ENCODE measurements around the gene BAX.

BAX gene

GRCh38 chr19:48967346-48968178 is 12.9 kb downstream of the BAX start:
- Histone ChIP-seq H3K4me3 (peak overlapping the region in 9 of 10 experiments; percentile 75 to 97 (median 88); a peak in 18 of 20 replicates), H4K20me1 (peaks cover 23 to 71% (median 45%) of the 10 kb centered on the region in 11 experiments; a peak in 21 of 22 replicates), H3K9me3 (replicated peaks in 1 of 11) (no peaks in the 10 kb centered on the region), H3K4me2 (peak overlapping the region; percentile 86 to 98 (median 94)), H3K36me3 (peaks cover 47 to 65% (median 61%) of the 10 kb centered on the region in 11 experiments), H3K27me3 (no peaks in the 10 kb centered on the region), H3K4me1 (peaks cover 54 to 73% (median 62%) of the 10 kb centered on the region in 10 experiments), H3K9ac (peak overlapping the region; percentile 90 to 99 (median 96)), H3K27ac (peak overlapping the region; percentile 76 to 97 (median 94))
- no peak for TF ChIP-seq Cebpa-rat (IDR thresholded peaks at IDR 0.05)

GRCh38 chr19:48968179-48968661 is 13.5 kb downstream of the BAX start:
- Histone ChIP-seq H3K4me3 (peak overlapping the region in 5 of 10 experiments; percentile 3 to 88 (median 32); a peak in 3 of 20 replicates), H3K4me2 (peak overlapping the region; percentile 80 to 98 (median 94); a peak in 20 of 22 replicates), H3K27me3 (no peaks in the 10 kb centered on the region), H3K9me3 (replicated peaks in 1 of 11) (no peaks in the 10 kb centered on the region), H3K4me1 (peaks cover 50 to 66% (median 58%) of the 10 kb centered on the region in 10 experiments), H3K36me3 (peaks cover 53 to 71% (median 68%) of the 10 kb centered on the region in 11 experiments), H3K27ac (peak overlapping the region; percentile 1 to 97 (median 94)), H4K20me1 (peaks cover 23 to 74% (median 45%) of the 10 kb centered on the region in 11 experiments; a peak in 21 of 22 replicates), H3K9ac (peak overlapping the region; percentile 63 to 99 (median 96))
- no peak for TF ChIP-seq Cebpa-rat (IDR thresholded peaks at IDR 0.05)

GRCh38 chr19:48968813-48969218 is 14.1 kb downstream of the BAX start:
- peak overlapping the region in 8 of 11 experiments; percentile 63 to 99 (median 96); a peak in 12 of 22 replicates for H3K9ac ChIP-seq
- H3K4me1 ChIP-seq: peaks cover 44 to 60% (median 52%) of the 10 kb centered on the region in 10 experiments

GRCh38 chr19:48969276-48970138 is 14.8 kb downstream of the BAX start:
- no peaks in the 10 kb centered on the region for H3K27me3 ChIP-seq
- H3K36me3 ChIP-seq: peaks cover 66 to 84% (median 81%) of the 10 kb centered on the region in 11 experiments

More at GRCh38 chr19:48968813-48969218, 14.1 kb downstream of the BAX start:
- Histone ChIP-seq H3K9me3 (replicated peaks in 1 of 11) (no peaks in the 10 kb centered on the region), H3K27ac (peak overlapping the region in 9 of 11 experiments; percentile 76 to 97 (median 94); a peak in 14 of 22 replicates), H3K4me3 (no peak overlapping the region), H4K20me1 (peaks cover 23 to 74% (median 45%) of the 10 kb centered on the region in 11 experiments; a peak in 21 of 22 replicates), H3K27me3 (no peaks in the 10 kb centered on the region), H3K36me3 (peaks cover 59 to 77% (median 74%) of the 10 kb centered on the region in 11 experiments), H3K4me2 (peak overlapping the region in 6 of 11 experiments; percentile 80 to 98 (median 92); a peak in 11 of 22 replicates)
- no peak for TF ChIP-seq Cebpa-rat (IDR thresholded peaks at IDR 0.05)

GRCh38 chr19:48970139-48970766 is 15.6 kb downstream of the BAX start:
- H3K27ac ChIP-seq: peak overlapping the region in 8 of 11 experiments; percentile 8 to 47 (median 31); a peak in 9 of 22 replicates
- H3K4me3 ChIP-seq: 0 out of 20 replicates have a peak overlapping the region, but pooled peaks of 1 of the 10 experiments have one; percentile 1
- no peaks in the 10 kb centered on the region for H3K9me3 ChIP-seq (replicated peaks in 1 of 11)
- H4K20me1 ChIP-seq: peaks cover 22 to 73% (median 44%) of the 10 kb centered on the region in 11 experiments; a peak in 21 of 22 replicates
- no peak for TF ChIP-seq Cebpa-rat (IDR thresholded peaks at IDR 0.05)
- peaks cover 72 to 92% (median 88%) of the 10 kb centered on the region in 11 experiments for H3K36me3 ChIP-seq
- no peaks in the 10 kb centered on the region for H3K27me3 ChIP-seq
- H3K4me2 ChIP-seq: peak overlapping the region; percentile 35 to 93 (median 61)
- peaks cover 34 to 50% (median 42%) of the 10 kb centered on the region in 10 experiments for H3K4me1 ChIP-seq
- peak overlapping the region in 5 of 11 experiments; percentile 11 to 56 (median 40); a peak in 7 of 22 replicates for H3K9ac ChIP-seq

More at GRCh38 chr19:48969276-48970138, 14.8 kb downstream of the BAX start:
- peaks cover 23 to 74% (median 45%) of the 10 kb centered on the region in 11 experiments; a peak in 21 of 22 replicates for H4K20me1 ChIP-seq
- H3K9me3 ChIP-seq (replicated peaks in 1 of 11): no peaks in the 10 kb centered on the region
- H3K27ac ChIP-seq: peak overlapping the region in 7 of 11 experiments; percentile 8 to 97 (median 85); a peak in 8 of 22 replicates
- peak overlapping the region; percentile 35 to 98 (median 62) for H3K4me2 ChIP-seq
- H3K9ac ChIP-seq: 0 out of 22 replicates have a peak overlapping the region, but pooled peaks of 4 of the 11 experiments have one; percentile 11 to 63 (median 48)
- peaks cover 37 to 53% (median 45%) of the 10 kb centered on the region in 10 experiments for H3K4me1 ChIP-seq
- no peak for TF ChIP-seq Cebpa-rat (IDR thresholded peaks at IDR 0.05)
- no peak overlapping the region for H3K4me3 ChIP-seq

- peak overlapping the region; percentile 35 to 93 (median 61) for H3K4me2 ChIP-seq
- H3K4me3 ChIP-seq: 0 out of 20 replicates have a peak overlapping the region, but pooled peaks of 1 of the 10 experiments have one; percentile 1
- peaks cover 37 to 51% (median 46%) of the 10 kb centered on the region in 10 experiments for H3K4me1 ChIP-seq
- no peaks in the 10 kb centered on the region for H3K9me3 ChIP-seq (replicated peaks in 1 of 11)
- TF ChIP-seq Cebpa-rat (IDR thresholded peaks at IDR 0.05): no peak
- H3K27ac ChIP-seq: peak overlapping the region in 7 of 11 experiments; percentile 8 to 47 (median 29); a peak in 6 of 22 replicates
- H3K9ac ChIP-seq: peak overlapping the region in 6 of 11 experiments; percentile 7 to 56 (median 34); a peak in 6 of 22 replicates
- no peaks in the 10 kb centered on the region for H3K27me3 ChIP-seq
- H4K20me1 ChIP-seq: peaks cover 15 to 66% (median 37%) of the 10 kb centered on the region in 11 experiments; a peak in 21 of 22 replicates
- peaks cover 71 to 94% (median 88%) of the 10 kb centered on the region in 11 experiments for H3K36me3 ChIP-seq
Measured at GRCh38 chr19:48970923-48971395, 16.3 kb downstream of the BAX start.

Measured in BLaER1 treated with 17β-estradiol and CSF1 and Interleukin-3, amounts not matched to agents 10 nM and 100 nM (cell line).